ENCODE measurements around the gene VMAC. TPM values are rescaled to one million over a fixed set of nuclear protein-coding genes. Genes with fewer than 3 reads are reported as not detected.

Gene VMAC
- total RNA-seq, 1 donor from 2014 or later = 4.6 TPM

DNA sequence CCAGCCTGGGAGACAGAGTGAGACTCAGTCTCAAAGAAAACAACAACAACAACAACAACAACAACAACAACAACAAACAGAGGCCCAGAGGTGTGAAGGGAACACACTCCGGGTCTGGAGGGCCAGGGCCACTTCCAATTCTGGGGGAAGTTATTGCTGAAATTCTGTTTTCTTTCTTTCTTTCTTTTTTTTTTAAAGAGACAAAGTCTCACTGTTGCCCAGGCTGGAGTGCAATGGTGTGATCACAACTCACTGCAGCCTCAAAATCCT is 5.9 kb downstream of the VMAC start:
- Histone ChIP-seq H3K79me2 (ENCODE audit: low read depth) (no peaks in the 10 kb centered on the region), H3K9me3 (ENCODE audit: low read depth) (no peaks in the 10 kb centered on the region), H3K4me1 (no peaks in the 10 kb centered on the region), H2AFZ (replicated peaks) (no peak overlapping the region), H4K20me1 (ENCODE audit: low read depth) (peaks cover 1% of the 10 kb centered on the region), H3K27ac (no peak overlapping the region), H3K27me3 (no peaks in the 10 kb centered on the region), H3K4me2 (no peak overlapping the region), H3K36me3 (no peaks in the 10 kb centered on the region), H3F3A (ENCODE audit: low read depth) (peaks cover 9% of the 10 kb centered on the region), H3K9ac (no peak overlapping the region), H3K4me3 (no peak overlapping the region)
- no peak for DNase-seq (ENCODE audit: low spot score)
- no peak overlapping the region for H3K27ac Mint-ChIP-seq
- TF ChIP-seq EZH2 (IDR thresholded peaks at IDR 0.05) = no peak
- TF ChIP-seq, protein P1, sequence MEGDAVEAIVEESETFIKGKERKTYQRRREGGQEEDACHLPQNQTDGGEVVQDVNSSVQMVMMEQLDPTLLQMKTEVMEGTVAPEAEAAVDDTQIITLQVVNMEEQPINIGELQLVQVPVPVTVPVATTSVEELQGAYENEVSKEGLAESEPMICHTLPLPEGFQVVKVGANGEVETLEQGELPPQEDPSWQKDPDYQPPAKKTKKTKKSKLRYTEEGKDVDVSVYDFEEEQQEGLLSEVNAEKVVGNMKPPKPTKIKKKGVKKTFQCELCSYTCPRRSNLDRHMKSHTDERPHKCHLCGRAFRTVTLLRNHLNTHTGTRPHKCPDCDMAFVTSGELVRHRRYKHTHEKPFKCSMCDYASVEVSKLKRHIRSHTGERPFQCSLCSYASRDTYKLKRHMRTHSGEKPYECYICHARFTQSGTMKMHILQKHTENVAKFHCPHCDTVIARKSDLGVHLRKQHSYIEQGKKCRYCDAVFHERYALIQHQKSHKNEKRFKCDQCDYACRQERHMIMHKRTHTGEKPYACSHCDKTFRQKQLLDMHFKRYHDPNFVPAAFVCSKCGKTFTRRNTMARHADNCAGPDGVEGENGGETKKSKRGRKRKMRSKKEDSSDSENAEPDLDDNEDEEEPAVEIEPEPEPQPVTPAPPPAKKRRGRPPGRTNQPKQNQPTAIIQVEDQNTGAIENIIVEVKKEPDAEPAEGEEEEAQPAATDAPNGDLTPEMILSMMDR (IDR thresholded peaks at IDR 0.05) = no peak
- no peak for TF ChIP-seq EZH2phosphoT487 (IDR thresholded peaks at IDR 0.05)
- peaks cover 19% of the 10 kb centered on the region for H3K4me1 Mint-ChIP-seq
- H3K4me3 Mint-ChIP-seq = no peak overlapping the region
- no peaks in the 10 kb centered on the region for H3K36me3 Mint-ChIP-seq
- H3K9me3 Mint-ChIP-seq = no peaks in the 10 kb centered on the region
- peaks cover 7% of the 10 kb centered on the region for H3K27me3 Mint-ChIP-seq (ENCODE audit: insufficient read depth, low read depth)

DNA sequence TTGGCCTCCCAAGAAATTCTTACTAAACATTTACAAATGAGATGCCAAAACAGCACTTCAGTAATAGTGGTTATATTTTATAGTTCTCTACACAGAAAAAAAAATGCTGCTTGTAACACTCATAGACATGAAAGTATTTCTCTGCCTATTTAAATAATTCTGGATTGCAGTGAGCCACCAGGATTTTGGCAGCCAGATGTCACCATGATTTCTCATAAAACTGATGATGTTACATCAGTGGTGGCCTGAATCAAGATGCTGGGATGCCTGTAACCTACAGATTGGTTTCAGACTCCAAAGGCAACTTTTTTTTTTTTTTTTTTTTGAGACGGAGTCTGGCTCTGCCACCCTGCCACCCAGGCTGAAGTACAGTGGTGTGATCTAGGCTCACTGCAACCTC is 6.7 kb downstream of the VMAC start:
- Histone ChIP-seq H3K9ac (no peak overlapping the region), H3F3A (ENCODE audit: low read depth) (peaks cover 9% of the 10 kb centered on the region), H3K4me2 (no peak overlapping the region), H2AFZ (replicated peaks) (no peak overlapping the region), H3K4me1 (no peaks in the 10 kb centered on the region), H3K79me2 (ENCODE audit: low read depth) (no peaks in the 10 kb centered on the region), H3K27me3 (no peaks in the 10 kb centered on the region), H3K27ac (no peak overlapping the region), H3K36me3 (no peaks in the 10 kb centered on the region), H3K9me3 (ENCODE audit: low read depth) (no peaks in the 10 kb centered on the region), H4K20me1 (ENCODE audit: low read depth) (peaks cover 3% of the 10 kb centered on the region), H3K4me3 (no peak overlapping the region)
- Mint-ChIP-seq H3K4me3 (no peak overlapping the region), H3K9me3 (no peaks in the 10 kb centered on the region), H3K27ac (no peak overlapping the region), H3K36me3 (no peaks in the 10 kb centered on the region), H3K27me3 (ENCODE audit: insufficient read depth, low read depth) (peaks cover 7% of the 10 kb centered on the region), H3K4me1 (peaks cover 18% of the 10 kb centered on the region)
- DNase-seq (ENCODE audit: low spot score) = no peak
- TF ChIP-seq, protein P1 (IDR thresholded peaks at IDR 0.05) = no peak
- TF ChIP-seq EZH2 (IDR thresholded peaks at IDR 0.05) (no peak), EZH2phosphoT487 (IDR thresholded peaks at IDR 0.05) (no peak)

GRCh38 chr19:5913739-5914357 is 9.2 kb downstream of the VMAC start, which contains the start of gene CAPS:
CAPS (plus strand) TSS chr19:5914254; CDS start chr19:5914407, 153 bp downstream.
- Histone ChIP-seq H3K36me3 (no peaks in the 10 kb centered on the region), H3K9ac (no peak within 1 kb of the TSS), H2AFZ (replicated peaks) (no peak within 1 kb of the TSS), H3K4me2 (no peak within 1 kb of the TSS), H3K9me3 (ENCODE audit: low read depth) (no peaks in the 10 kb centered on the region), H3K79me2 (ENCODE audit: low read depth) (no peaks in the 10 kb centered on the region), H3F3A (ENCODE audit: low read depth) (peaks cover 7% of the 10 kb centered on the region), H3K4me1 (no peaks in the 10 kb centered on the region), H3K27ac (no peak within 1 kb of the TSS), H4K20me1 (ENCODE audit: low read depth) (peaks cover 3% of the 10 kb centered on the region), H3K4me3 (no peak within 1 kb of the TSS), H3K27me3 (no peaks in the 10 kb centered on the region)
- Mint-ChIP-seq H3K9me3 (no peaks in the 10 kb centered on the region), H3K27me3 (ENCODE audit: insufficient read depth, low read depth) (peaks cover 9% of the 10 kb centered on the region), H3K36me3 (no peaks in the 10 kb centered on the region), H3K4me1 (peaks cover 13% of the 10 kb centered on the region), H3K4me3 (no peak within 1 kb of the TSS), H3K27ac (no peak within 1 kb of the TSS)
- DNase-seq (ENCODE audit: low spot score) = no peak
- TF ChIP-seq, protein P1 (IDR thresholded peaks at IDR 0.05) = no peak
- TF ChIP-seq EZH2phosphoT487 (IDR thresholded peaks at IDR 0.05) = no peak
- no peak for TF ChIP-seq EZH2 (IDR thresholded peaks at IDR 0.05)

Data from neural progenitor cell (in vitro differentiated cells).